Thyroid gland (tissue), 4 donors: Measurements from ENCODE around the gene SLC9C2.
"Not testable (repeated sequence)": the region's sequence is repeated elsewhere in the genome, so short reads cannot be mapped to it uniquely, and the experiment has no call there.

Source experiments
- CTCF ChIP-seq, 6 experiments: fragments of 200-600 bp in 3 of 6; fragments of 450-650 bp in 3 of 6; sonication (generic) in 3 of 6; IDR thresholded peaks; one replicate each; pipeline ENCODE4 v1.5.1; 2016 to 2019; ENCODE audit warnings: antibody characterized with exemption in 6 of 6, mild to moderate bottlenecking in 2 of 6, inconsistent platforms in 1 of 6, moderate library complexity in 1 of 6
- POLR2A ChIP-seq, 2 donors: fragments of 450-650 bp; IDR thresholded peaks; one replicate each; pipeline ENCODE4 v1.6.1; 2017; ENCODE audit warnings: antibody characterized with exemption in 2 of 2, mild to moderate bottlenecking in 2 of 2, moderate library complexity in 1 of 2

GRCh38 chr1:173563846-173564245, 39.0 kb downstream of the SLC9C2 start:
- TF ChIP-seq CTCF, POLR2A (IDR thresholded peaks at IDR 0.05): not testable (repeated sequence)
